ENCODE measurements around the gene RNF144B.

DNA sequence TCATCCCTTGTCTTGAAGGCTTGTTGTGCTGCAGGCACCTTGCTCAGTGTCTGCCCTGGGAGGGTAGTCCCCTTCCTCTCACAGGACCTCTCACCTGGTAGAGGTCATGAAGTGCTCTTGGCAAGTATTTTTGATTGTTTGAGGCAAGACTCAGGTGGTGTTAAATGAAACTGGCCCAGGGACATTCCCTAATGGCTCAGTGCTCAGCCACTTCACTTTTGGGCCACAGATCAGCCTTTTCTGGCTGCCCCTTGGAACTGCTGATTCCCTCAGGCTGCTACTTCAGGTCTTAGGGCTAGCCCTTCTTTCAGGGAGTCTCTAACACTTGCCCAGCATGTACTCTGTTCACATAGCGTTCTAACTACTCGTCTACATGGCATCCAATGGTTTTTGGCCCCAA lies 111.3 kb downstream of the RNF144B start:
- TF ChIP-seq POLR2A (IDR thresholded peaks at IDR 0.05) = no peak
- TF ChIP-seq, protein P1, sequence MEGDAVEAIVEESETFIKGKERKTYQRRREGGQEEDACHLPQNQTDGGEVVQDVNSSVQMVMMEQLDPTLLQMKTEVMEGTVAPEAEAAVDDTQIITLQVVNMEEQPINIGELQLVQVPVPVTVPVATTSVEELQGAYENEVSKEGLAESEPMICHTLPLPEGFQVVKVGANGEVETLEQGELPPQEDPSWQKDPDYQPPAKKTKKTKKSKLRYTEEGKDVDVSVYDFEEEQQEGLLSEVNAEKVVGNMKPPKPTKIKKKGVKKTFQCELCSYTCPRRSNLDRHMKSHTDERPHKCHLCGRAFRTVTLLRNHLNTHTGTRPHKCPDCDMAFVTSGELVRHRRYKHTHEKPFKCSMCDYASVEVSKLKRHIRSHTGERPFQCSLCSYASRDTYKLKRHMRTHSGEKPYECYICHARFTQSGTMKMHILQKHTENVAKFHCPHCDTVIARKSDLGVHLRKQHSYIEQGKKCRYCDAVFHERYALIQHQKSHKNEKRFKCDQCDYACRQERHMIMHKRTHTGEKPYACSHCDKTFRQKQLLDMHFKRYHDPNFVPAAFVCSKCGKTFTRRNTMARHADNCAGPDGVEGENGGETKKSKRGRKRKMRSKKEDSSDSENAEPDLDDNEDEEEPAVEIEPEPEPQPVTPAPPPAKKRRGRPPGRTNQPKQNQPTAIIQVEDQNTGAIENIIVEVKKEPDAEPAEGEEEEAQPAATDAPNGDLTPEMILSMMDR (IDR thresholded peaks at IDR 0.05) = no peak
